ENCODE data around the gene CHRM5.
"Not testable (repeated sequence)": the region's sequence is repeated elsewhere in the genome, so short reads cannot be mapped to it uniquely, and the experiment has no call there.

Gene CHRM5

DNA sequence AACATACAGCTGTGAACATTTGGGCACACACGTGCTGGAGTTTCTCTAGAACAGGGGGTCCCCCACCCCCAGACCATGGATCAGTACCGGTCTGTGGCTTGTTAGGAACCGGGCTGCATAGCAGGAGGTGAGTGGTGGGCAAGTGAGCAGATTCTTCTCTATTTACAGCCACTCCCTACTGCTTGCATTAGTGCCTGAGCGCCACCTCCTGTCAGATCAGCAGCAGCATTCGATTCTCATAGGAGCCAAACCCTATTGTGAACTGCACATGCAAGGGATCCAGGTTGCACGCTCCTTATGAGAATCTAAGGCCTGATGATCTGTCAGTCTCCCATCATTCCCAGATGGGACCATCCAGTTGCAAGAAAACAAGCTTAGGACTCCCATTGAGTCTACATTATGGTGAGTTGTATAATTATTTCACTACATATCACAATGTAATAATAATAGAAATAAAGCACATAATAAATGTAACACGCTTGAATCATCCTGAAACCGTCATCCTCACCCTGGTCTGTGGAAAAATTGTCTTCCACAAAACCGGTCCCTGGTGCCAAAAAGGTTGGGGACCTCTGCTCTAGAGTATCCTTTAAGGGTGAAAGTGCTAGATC lies 25.8 kb downstream of the CHRM5 start:
- no peak for DNase-seq (ENCODE audit: low read depth)

- DNase-seq (ENCODE audit: low read depth): not testable (repeated sequence)
Measured at GRCh38 chr15:33995666-33996065, 27.4 kb downstream of the CHRM5 start.

DNA sequence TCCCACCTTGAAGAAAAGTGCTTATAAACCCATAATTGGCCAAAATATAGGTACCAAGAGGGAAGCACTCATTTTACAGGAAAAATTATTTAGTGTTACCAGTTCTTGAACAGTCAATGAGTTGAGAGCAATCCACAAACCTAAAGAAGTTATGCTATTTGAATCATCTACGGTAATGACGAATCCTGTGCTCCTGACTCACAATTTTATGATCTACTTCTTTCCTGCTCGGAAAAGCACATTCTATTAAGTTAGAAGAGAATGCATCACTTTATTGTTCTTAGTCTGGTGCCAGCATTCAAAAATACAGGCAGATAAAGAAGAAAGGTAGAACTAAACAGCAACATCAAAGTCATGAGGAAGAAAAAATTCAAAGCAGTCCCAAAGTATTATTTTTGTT lies 33.2 kb downstream of the CHRM5 start:
- no peak for DNase-seq (ENCODE audit: low read depth)

- no peak for DNase-seq (ENCODE audit: low read depth)
Measured at GRCh38 chr15:34006381-34006780, 38.1 kb downstream of the CHRM5 start.

DNA sequence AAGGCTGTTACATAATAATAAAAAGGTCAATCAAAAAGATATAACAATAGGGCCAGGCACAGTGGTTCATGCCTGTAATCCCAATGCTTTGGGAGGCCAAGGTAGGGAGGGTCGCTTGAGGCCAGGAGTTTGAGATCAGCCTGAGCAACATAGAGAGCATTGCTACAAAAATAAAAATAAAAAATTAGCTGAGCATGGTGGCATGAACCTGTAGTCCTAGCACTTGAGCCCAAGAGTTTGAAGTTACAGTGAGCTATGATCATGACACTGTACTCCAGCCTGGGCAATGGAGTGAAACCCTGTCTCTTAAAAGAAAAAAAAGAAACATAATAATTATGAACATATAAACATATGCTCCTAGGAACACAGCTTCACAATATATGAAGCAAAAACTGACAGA lies 41.4 kb downstream of the CHRM5 start:
- DNase-seq (ENCODE audit: low read depth): no peak

DNA sequence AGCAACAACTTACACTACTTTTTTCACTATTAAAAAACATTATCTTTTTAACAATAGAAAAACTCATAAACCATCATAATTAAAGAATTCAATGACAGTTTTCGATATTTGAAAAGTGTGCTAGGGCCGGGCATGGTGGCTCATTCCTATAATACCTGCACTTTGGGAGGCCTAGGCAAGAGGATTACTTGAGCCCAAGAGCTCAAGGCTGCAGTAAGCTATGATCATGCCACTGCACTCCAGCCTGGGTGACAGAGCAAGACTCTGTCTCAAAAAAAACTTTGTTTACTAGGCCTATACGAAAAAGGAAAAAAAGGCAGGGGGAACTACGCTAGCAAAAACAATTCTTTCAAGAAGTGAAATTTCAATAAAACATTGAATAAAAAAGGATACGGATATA lies 42.6 kb downstream of the CHRM5 start:
- DNase-seq (ENCODE audit: low read depth): no peak

GRCh38 chr15:34011481-34011880 lies 43.2 kb downstream of the CHRM5 start:
- DNase-seq (ENCODE audit: low read depth): no peak

DNA sequence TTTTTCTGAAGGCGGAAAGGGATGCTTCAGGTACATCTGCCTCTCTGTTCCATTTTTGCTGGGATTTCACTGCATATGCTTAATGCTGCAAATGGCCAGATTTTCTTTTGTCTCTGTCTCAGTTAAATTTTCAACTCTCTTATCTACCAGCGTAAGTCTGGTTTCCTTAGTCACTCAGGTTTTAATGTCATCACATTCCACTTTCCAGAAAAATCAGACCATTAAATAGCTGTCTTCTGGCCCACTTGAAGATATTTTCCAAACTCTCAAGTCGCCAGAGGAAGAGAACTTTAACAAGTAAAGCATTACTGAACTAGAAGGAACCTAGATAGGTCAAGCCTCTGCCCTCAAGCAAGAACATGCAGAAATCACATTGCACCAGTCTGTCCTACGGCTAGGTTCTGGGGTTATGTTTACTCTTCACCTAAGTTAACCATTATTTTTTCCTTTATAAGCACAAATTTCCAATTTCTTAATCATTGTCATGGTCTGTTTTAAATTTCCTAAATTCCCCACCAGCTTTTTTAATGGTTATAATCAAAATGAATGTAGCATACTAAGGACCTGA lies 44.2 kb downstream of the CHRM5 start:
- no peak for DNase-seq (ENCODE audit: low read depth)

DNA sequence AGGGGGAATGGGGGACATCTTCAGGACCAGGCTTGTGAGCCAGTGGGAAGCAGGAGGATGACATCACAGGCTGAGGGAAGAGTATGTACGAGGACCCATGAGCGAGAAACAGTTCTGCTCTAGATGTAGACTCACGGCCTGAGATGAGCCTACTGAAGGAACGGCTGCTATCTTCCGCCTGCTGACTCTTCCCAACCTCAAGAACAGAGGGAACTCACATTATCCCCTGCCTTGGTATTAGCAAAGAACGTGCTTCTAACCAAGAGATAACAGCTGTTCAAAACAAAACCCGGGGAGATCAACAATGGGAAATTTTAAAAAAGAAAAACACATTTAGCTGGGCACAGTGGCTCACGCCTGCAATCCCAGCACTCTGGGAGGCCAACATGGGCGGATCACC lies 45.4 kb downstream of the CHRM5 start:
- no peak for DNase-seq (ENCODE audit: low read depth)

DNA sequence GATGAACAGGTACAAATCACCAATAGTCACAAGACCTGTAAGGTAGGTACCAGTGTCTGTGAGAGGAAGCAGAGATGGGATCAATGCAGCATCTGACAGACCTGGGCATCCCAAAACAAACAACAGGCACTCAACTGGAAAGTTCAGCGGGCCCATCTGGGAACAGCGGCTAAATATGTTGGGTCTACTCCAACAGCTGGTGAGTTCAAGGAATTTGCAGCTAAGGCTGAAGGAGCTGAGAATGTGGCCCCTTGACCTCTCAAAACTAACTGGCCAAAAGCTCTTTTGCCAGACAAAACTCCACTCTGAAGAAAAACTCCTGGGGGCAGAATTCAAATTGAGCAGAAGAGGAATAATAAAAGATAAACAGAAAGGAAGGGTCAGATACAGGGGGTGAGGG lies 46.3 kb downstream of the CHRM5 start:
- DNase-seq (ENCODE audit: low read depth): no peak

GRCh38 chr15:34018021-34018645 lies 49.8 kb downstream of the CHRM5 start:
- DNase-seq (ENCODE audit: low read depth): no peak

GRCh38 chr15:34018738-34019137 lies 50.4 kb downstream of the CHRM5 start:
- not testable (repeated sequence) for DNase-seq (ENCODE audit: low read depth)

- DNase-seq (ENCODE audit: low read depth): no peak
Measured at GRCh38 chr15:34019369-34019990, 51.2 kb downstream of the CHRM5 start.

DNA sequence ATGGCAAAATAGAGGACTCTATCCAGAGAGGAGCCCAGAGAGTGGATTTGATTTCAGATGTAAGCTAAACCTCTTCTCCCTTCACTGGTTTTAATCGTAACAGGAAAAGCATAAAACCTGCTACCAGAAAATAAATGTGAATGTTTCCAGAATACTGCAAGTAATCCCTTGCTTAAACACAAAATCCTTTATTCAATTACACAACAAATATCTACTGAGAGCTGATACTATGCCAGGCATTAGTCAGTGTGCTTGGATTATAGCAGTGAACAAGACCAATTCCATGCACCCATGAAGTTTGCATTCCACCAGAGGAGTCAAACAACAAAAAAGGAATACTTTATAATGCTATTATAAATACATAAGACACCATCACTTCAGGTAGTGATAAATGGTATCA lies 55.6 kb downstream of the CHRM5 start:
- no peak for DNase-seq (ENCODE audit: low read depth)

DNA sequence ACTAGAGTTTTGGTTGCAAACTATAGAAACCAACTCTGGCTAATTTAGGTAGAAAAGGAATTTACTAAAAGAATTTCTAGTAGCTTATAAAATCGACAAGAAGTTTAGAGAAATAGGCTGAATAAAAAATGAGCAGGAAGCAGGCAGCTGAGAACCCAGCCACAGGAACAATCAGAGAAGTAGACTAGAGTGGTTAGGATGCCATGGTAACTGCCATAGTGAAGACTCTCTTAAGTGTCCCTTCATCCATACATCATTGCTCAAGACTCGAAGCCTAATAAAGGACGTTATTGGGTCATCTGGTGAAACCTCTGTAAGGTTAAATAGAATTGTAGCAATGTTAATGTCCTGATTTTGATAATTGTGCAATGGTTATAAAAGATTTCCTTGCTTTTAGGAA lies 57.0 kb downstream of the CHRM5 start:
- no peak for DNase-seq (ENCODE audit: low read depth)

- no peak for DNase-seq (ENCODE audit: low read depth)
Measured at GRCh38 chr15:34027606-34028005, 59.3 kb downstream of the CHRM5 start.

DNA sequence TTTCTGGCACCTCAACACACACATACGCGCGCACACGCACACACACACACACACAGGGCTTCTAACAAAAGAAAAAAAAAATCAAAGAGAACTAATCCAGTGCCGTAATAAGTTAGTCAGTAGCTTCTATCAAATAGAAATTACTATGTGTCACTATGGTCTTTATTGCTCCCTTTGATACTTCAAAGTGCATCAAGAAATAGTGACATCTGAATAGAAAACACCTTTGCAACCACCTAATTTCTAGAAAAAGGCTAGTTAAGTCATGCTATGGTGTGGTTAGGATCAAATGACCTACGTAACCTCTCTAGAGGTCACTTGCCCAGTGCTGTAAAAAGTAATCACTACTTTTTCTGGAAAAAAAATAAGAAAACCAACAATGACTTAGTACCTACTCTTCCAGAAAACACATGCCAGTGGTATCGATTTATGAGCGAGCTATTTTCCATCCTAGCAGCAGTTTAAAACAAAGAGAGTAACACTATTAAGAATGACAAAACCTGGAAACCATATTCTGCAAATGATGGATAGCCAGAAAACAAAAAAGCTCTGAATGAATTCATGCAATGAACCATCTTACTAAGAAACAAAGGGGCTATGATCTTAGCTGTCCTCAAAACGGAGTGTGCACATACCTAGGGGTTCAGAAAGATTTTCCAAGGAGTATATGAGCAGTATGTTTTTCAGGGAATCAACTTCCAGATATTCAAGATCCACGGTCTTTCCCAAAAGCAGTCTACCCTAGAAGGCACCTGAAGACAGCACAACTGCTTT lies 63.9 kb downstream of the CHRM5 start:
- DNase-seq (ENCODE audit: low read depth): no peak

DNA sequence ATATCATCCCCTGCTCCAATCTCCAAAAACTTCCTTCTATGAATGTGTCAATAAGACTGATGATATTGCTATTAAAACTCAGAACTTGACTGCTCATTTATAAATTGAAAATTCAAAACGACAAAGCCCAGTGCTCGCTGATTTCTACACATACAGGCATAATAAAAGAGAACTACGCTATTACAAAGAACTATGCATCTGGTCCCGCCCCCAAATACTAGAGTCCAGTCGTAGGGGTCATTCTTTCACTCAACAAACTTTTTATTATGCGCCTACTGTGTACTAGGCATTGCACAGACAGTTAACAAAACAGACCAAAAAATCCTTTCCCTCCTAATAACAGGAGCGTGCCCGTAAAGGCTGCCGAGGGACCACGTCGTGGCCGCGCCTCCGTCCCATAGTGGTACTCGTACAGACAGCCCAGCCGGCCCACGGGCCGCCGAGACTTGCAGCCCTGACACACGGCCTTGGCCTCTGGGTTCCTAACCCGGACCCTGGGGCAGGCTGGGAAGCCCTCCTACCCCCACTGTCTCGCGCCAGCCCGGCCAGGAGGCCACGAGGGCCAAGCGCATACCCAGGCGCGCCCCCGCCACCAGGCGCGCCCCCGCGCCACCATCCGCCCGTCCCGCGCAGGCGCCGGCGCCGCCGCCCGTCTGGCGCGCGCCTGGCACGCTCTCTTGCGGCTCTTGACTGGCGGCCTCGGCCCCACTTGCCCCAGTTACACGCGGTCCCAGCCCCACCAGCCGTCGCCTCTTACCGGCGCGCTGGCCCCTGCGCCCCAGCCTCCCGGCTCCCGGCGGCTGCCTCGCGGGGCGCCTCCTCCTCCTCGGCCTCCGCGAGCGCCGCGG lies 70.0 kb downstream of the CHRM5 start:
- no peak for DNase-seq (ENCODE audit: low read depth)

DNA sequence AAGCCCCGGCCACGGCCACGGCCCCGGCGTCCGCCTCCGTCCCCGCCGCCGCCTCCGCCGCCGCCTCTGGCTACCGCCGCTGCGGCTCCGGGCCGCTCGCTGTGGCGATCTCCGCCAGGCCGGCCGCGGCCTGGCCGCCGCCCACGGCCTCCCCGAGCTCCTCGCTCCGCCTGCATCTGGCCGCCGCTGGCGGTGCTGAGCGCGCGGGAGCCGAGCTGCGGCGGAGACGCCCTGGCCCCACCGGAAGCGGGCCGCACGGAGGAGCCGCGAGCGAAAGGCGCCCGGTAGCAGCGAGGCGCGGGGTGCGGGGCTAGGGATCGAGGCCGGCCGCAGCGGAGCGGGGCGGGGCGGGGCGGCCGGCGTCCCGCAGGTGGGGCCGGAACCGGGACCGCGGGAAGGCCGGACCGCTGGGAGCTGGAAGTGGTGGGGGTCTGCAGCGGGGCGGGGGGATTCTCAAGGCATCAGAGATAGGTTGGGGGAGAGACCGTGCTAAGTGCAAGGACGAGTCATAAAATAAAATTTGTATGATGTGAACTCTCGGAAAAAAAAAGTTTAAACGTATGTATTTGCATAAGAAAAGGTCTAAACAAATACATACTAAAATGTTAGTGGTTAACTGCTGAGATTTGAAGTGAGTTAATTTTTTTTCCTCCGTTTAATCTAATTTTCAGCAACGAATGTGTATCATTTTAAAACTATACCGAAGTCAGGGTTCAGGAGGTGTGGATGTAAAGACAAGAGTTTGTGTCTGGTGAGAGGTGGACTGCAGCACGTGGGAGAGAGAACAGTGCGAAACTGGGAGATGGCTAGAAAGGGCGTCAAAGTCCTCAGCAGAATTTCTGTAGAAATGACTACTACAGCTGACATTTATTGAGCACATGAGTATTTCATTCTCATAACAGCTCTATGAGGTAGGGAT lies 70.8 kb downstream of the CHRM5 start, which contains the start of gene AVEN:
Gene AVEN (minus strand): TSS at position 334 of the 919 bp plus-strand sequence. CDS start 158 bp downstream, at position 176.
- no peak for DNase-seq (ENCODE audit: low read depth)

- no peak for DNase-seq (ENCODE audit: low read depth)
Measured at GRCh38 chr15:34039790-34040113, 71.5 kb downstream of the CHRM5 start.

DNA sequence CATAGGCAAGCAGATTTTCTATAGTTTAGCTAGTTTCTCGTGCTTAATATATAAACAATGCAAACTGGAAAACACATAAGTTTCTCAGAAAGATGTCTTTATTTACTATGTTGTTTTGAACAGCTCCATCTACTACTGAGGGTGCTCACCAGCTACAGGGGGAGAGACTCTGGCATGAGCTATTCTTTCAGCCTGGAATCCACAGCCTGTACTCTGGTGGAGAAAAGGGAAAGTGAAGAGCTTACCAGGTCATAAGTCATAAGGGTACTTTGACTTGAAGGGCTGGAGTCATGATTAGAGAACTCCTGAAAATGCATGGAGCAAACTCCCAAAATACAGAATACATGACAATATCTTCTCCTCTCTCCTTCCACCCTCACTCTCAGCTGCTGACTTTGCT lies 75.1 kb downstream of the CHRM5 start:
- DNase-seq (ENCODE audit: low read depth): no peak

All from HS-5 (cell line).